Measurements from ENCODE around the gene EYA3. TPM values are rescaled to one million over a fixed set of nuclear protein-coding genes. Genes with fewer than 3 reads are reported as not detected.

Gene EYA3
- total RNA-seq, 2 donors from 2014 or later: 13.6 to 15.6 TPM

- H3K36me3 ChIP-seq: peaks cover 18% of the 10 kb centered on the region
- H3K9me3 ChIP-seq: no peaks in the 10 kb centered on the region
- peaks cover 0 to 23% of the 10 kb centered on the region in 2 donors for H3K4me1 ChIP-seq
- DNase-seq (ENCODE audit: low spot score): no peak
- no peak overlapping the region for H3K27ac ChIP-seq
- no peaks in the 10 kb centered on the region for H3K27me3 ChIP-seq
- H3K4me3 ChIP-seq: no peak overlapping the region
- TF ChIP-seq CTCF (IDR thresholded peaks at IDR 0.05): no peak
Measured at GRCh38 chr1:28031173-28031572, 57.2 kb downstream of the EYA3 start.

- H3K9me3 ChIP-seq: no peaks in the 10 kb centered on the region
- no peak overlapping the region for H3K27ac ChIP-seq
- H3K27me3 ChIP-seq: no peaks in the 10 kb centered on the region
- H3K4me3 ChIP-seq: no peak overlapping the region
- peaks cover 0 to 23% of the 10 kb centered on the region in 2 donors for H3K4me1 ChIP-seq
- no peak for TF ChIP-seq CTCF (IDR thresholded peaks at IDR 0.05)
- H3K36me3 ChIP-seq: peaks cover 15% of the 10 kb centered on the region
- no peak for DNase-seq (ENCODE audit: low spot score)
Measured at GRCh38 chr1:28028873-28029654, 59.3 kb downstream of the EYA3 start.

GRCh38 chr1:28027660-28028059 is 60.8 kb downstream of the EYA3 start:
- no peaks in the 10 kb centered on the region for H3K27me3 ChIP-seq
- peaks cover 0 to 23% of the 10 kb centered on the region in 2 donors for H3K4me1 ChIP-seq
- no peak for DNase-seq (ENCODE audit: low spot score)
- H3K4me3 ChIP-seq: no peak overlapping the region
- no peak overlapping the region for H3K27ac ChIP-seq
- H3K9me3 ChIP-seq: no peaks in the 10 kb centered on the region
- H3K36me3 ChIP-seq: peaks cover 15% of the 10 kb centered on the region
- TF ChIP-seq CTCF (IDR thresholded peaks at IDR 0.05): no peak

GRCh38 chr1:28027238-28027637 is 61.2 kb downstream of the EYA3 start:
- Histone ChIP-seq H3K36me3 (peaks cover 15% of the 10 kb centered on the region), H3K27me3 (no peaks in the 10 kb centered on the region), H3K9me3 (no peaks in the 10 kb centered on the region), H3K4me3 (no peak overlapping the region), H3K4me1 (peaks cover 0 to 23% of the 10 kb centered on the region in 2 donors), H3K27ac (no peak overlapping the region)
- TF ChIP-seq CTCF (IDR thresholded peaks at IDR 0.05): no peak
- no peak for DNase-seq (ENCODE audit: low spot score)

GRCh38 chr1:28026329-28026728 is 62.1 kb downstream of the EYA3 start:
- Histone ChIP-seq H3K9me3 (no peaks in the 10 kb centered on the region), H3K27ac (no peak overlapping the region), H3K27me3 (no peaks in the 10 kb centered on the region), H3K4me3 (no peak overlapping the region), H3K4me1 (peaks cover 0 to 17% of the 10 kb centered on the region in 2 donors), H3K36me3 (peaks cover 15% of the 10 kb centered on the region)
- TF ChIP-seq CTCF (IDR thresholded peaks at IDR 0.05): no peak
- no peak for DNase-seq (ENCODE audit: low spot score)

GRCh38 chr1:28021064-28021463 is 67.3 kb downstream of the EYA3 start:
- no peak for DNase-seq (ENCODE audit: low spot score)
- no peak for TF ChIP-seq CTCF (IDR thresholded peaks at IDR 0.05)
- Histone ChIP-seq H3K27me3 (no peaks in the 10 kb centered on the region), H3K27ac (no peak overlapping the region), H3K4me3 (no peak overlapping the region), H3K36me3 (peaks cover 8% of the 10 kb centered on the region), H3K4me1 (no peaks in the 10 kb centered on the region), H3K9me3 (no peaks in the 10 kb centered on the region)

Data from right atrium auricular region (tissue), 2 donors.